GM12872 (cell line): ENCODE results near the gene A3GALT2.

ENCODE experiments used
- CTCF ChIP-seq: IDR thresholded peaks from 3 replicates; pipeline ENCODE4 v1.5.1; 2011; ENCODE audit warnings: low read depth, mild to moderate bottlenecking, low read length, moderate library complexity; ENCODE audit not compliant: insufficient read depth

A3GALT2 gene

DNA sequence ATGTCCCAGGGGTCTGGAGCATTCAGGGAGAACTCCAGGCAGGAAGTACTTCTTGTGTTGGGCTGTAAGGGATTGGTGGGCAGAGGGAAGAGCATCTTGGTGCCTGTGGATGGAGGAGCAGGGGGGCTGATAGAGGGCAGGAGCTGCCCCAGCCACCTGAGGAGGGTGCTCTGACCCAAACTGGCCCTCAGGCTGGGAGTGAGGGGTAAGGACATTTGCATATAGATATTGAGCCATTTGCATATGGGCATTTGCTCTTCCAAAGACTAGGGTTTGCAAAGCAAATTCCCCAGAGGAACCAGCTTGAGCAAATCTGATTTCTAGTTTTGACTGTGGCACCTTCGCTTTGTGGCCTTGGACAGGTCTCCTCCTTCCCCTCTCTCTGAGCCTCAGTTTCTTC lies 46.5 kb downstream of the A3GALT2 start:
- no peak for TF ChIP-seq CTCF

- TF ChIP-seq CTCF, result no peak
Measured at GRCh38 chr1:33273961-33274371, 46.9 kb downstream of the A3GALT2 start.

GRCh38 chr1:33273406-33273805 lies 47.5 kb downstream of the A3GALT2 start:
- no peak for TF ChIP-seq CTCF

DNA sequence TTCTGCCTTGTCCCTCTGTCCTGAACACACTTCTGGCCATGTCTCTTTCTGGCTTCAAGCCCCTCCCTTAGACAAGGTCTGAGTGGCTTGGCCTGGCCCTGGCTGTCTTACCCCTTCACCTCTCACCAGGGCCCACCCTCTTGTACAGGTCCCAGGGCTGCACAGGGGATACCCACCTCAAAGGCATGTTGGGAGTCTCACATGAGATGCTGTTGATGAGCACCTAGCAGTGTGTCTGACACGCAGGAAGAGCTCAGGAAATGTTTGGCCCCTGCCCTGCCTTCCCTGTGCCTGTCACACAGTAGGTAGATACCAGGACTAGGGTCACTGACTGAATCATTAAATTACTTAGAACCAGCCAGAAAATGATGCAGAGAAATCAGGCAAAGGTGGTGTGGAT lies 48.0 kb downstream of the A3GALT2 start:
- no peak for TF ChIP-seq CTCF

- TF ChIP-seq CTCF, result no peak
Measured at GRCh38 chr1:33272509-33272908, 48.4 kb downstream of the A3GALT2 start.

- TF ChIP-seq CTCF, result no peak
Measured at GRCh38 chr1:33271666-33272505, 49.0 kb downstream of the A3GALT2 start.

DNA sequence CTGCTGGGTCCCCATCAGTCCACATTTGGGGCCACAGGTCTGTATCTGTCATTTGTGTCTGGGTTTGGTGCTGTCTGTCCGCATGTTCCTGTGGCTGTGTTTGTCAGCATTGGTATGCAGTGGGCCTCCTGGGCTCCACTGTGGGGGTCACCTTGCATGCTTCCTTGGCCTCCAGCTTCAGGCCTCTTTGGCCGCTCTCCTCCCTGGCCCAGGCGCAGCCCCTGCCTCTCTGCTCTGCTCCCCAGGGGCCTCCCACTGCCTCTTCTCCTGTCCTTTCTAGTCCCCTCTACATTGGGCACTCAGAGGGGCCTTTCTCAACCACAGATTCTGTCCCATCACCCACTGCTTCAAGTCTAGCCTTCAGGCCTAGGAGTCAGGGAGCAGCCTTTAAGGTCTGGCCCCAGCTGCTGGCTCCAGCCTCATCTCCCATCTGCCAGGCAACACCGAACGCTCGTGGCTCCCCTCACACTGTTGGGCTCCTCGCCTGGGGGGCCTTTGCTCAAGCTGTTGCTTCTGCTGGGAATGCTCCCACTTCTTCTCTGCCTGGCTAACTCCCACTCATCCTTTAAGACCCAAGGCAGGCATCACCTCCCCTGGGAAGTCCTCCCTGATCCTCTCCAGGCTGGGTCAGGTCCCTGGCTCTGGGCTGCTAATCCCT lies 50.0 kb downstream of the A3GALT2 start:
- TF ChIP-seq CTCF, result no peak
